IMR-90 (cell line): ENCODE measurements around the gene SPRR4.

Source experiments
- POLR2A ChIP-seq: IDR thresholded peaks from 2 replicates; pipeline ENCODE4 v1.6.1; 2012; ENCODE audit warnings: mild to moderate bottlenecking, low read depth, low read length
- RFX5 ChIP-seq: IDR thresholded peaks from 2 replicates; pipeline ENCODE4 v1.8.0; 2012; ENCODE audit warnings: low read depth, mild to moderate bottlenecking, low read length, moderate library complexity
- SMC3 ChIP-seq: fragments of 150-350 bp; IDR thresholded peaks from 2 replicates; pipeline ENCODE4 v1.6.1; 2016; ENCODE audit warnings: low read depth, mild to moderate bottlenecking, antibody characterized with exemption, low read length, moderate library complexity
- TF ChIP-seq, protein P1 (sequence below): conservative IDR thresholded peaks from 2 replicates; pipeline ENCODE4 v1.5.1; 2012; ENCODE audit warnings: mild to moderate bottlenecking, low read depth, low read length, improper control_type of control experiment
- TF ChIP-seq, protein P2 (sequence below): fragments of 150-350 bp; IDR thresholded peaks from 2 replicates; pipeline ENCODE4 v1.6.1; 2017; ENCODE audit warnings: mild to moderate bottlenecking, antibody characterized with exemption, low read length, low read depth

DNA sequence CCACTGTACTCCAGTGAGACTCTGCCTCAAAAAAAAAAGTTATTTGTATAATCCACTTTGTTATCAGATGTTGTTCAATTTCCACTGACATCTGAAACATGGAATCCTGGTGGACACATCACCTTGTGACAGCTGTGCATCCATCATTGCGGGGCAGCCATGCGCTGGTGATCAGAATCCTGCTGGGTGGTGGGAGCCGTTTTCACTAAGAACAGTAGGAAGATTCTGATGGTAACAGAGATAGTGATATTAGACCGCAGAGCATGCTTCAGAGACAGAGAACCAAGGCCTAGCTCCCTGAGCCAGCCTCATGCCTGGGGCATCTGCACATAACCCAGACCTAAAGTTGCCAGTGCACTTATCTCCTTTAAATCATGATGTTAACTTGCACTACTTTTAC, 28.0 kb downstream of the SPRR4 start:
- TF ChIP-seq, protein P1, sequence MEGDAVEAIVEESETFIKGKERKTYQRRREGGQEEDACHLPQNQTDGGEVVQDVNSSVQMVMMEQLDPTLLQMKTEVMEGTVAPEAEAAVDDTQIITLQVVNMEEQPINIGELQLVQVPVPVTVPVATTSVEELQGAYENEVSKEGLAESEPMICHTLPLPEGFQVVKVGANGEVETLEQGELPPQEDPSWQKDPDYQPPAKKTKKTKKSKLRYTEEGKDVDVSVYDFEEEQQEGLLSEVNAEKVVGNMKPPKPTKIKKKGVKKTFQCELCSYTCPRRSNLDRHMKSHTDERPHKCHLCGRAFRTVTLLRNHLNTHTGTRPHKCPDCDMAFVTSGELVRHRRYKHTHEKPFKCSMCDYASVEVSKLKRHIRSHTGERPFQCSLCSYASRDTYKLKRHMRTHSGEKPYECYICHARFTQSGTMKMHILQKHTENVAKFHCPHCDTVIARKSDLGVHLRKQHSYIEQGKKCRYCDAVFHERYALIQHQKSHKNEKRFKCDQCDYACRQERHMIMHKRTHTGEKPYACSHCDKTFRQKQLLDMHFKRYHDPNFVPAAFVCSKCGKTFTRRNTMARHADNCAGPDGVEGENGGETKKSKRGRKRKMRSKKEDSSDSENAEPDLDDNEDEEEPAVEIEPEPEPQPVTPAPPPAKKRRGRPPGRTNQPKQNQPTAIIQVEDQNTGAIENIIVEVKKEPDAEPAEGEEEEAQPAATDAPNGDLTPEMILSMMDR: no peak
- TF ChIP-seq, protein P2, sequence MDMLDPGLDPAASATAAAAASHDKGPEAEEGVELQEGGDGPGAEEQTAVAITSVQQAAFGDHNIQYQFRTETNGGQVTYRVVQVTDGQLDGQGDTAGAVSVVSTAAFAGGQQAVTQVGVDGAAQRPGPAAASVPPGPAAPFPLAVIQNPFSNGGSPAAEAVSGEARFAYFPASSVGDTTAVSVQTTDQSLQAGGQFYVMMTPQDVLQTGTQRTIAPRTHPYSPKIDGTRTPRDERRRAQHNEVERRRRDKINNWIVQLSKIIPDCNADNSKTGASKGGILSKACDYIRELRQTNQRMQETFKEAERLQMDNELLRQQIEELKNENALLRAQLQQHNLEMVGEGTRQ: no peak
- TF ChIP-seq POLR2A (no peak), RFX5 (no peak), SMC3 (no peak)
